Measurements from ENCODE around the gene COPB1.

The COPB1 gene

GRCh38 chr11:14413307-14414069, 86.1 kb downstream of the COPB1 start:
- Histone ChIP-seq H3K79me2 (ENCODE audit: low read length) (no peaks in the 10 kb centered on the region), H3K27ac (ENCODE audit: low read length) (no peak overlapping the region), H4K20me1 (ENCODE audit: insufficient read depth, low read length) (no peaks in the 10 kb centered on the region), H3K9me3 (ENCODE audit: insufficient read depth, low read length) (no peaks in the 10 kb centered on the region), H3K4me2 (ENCODE audit: low read length) (no peak overlapping the region), H3K4me3 (ENCODE audit: low read length) (no peak overlapping the region), H2AFZ (ENCODE audit: low read depth, low read length) (no peak overlapping the region), H3K27me3 (ENCODE audit: low read depth, low read length) (no peaks in the 10 kb centered on the region), H3K9ac (ENCODE audit: low read length) (no peak overlapping the region), H3K4me1 (ENCODE audit: low read length) (peaks cover 15% of the 10 kb centered on the region), H3K36me3 (replicated peaks; ENCODE audit: low read depth, low read length) (no peaks in the 10 kb centered on the region)
- TF ChIP-seq EZH2phosphoT487 (IDR thresholded peaks at IDR 0.05; ENCODE audit: low read depth), result no peak
- no peak for TF ChIP-seq CTCF (IDR thresholded peaks at IDR 0.05; ENCODE audit: low read depth, low read length)

- Histone ChIP-seq H3K4me2 (ENCODE audit: low read length) (no peak overlapping the region), H3K9ac (ENCODE audit: low read length) (no peak overlapping the region), H3K27ac (ENCODE audit: low read length) (no peak overlapping the region), H3K4me3 (ENCODE audit: low read length) (no peak overlapping the region), H3K9me3 (ENCODE audit: insufficient read depth, low read length) (no peaks in the 10 kb centered on the region), H4K20me1 (ENCODE audit: insufficient read depth, low read length) (no peaks in the 10 kb centered on the region), H3K36me3 (replicated peaks; ENCODE audit: low read depth, low read length) (no peaks in the 10 kb centered on the region), H3K27me3 (ENCODE audit: low read depth, low read length) (no peaks in the 10 kb centered on the region), H2AFZ (ENCODE audit: low read depth, low read length) (no peak overlapping the region), H3K4me1 (ENCODE audit: low read length) (peaks cover 15% of the 10 kb centered on the region), H3K79me2 (ENCODE audit: low read length) (no peaks in the 10 kb centered on the region)
- TF ChIP-seq CTCF (IDR thresholded peaks at IDR 0.05; ENCODE audit: low read depth, low read length) (no peak), EZH2phosphoT487 (IDR thresholded peaks at IDR 0.05; ENCODE audit: low read depth) (no peak)
These were observed 87.8 kb downstream of the COPB1 start for GRCh38 chr11:14411818-14412217.

- no peak for TF ChIP-seq CTCF (IDR thresholded peaks at IDR 0.05; ENCODE audit: low read depth, low read length)
- no peak for TF ChIP-seq EZH2phosphoT487 (IDR thresholded peaks at IDR 0.05; ENCODE audit: low read depth)
- Histone ChIP-seq H3K9me3 (ENCODE audit: insufficient read depth, low read length) (no peaks in the 10 kb centered on the region), H3K4me2 (ENCODE audit: low read length) (no peak overlapping the region), H3K79me2 (ENCODE audit: low read length) (no peaks in the 10 kb centered on the region), H4K20me1 (ENCODE audit: insufficient read depth, low read length) (no peaks in the 10 kb centered on the region), H3K4me1 (ENCODE audit: low read length) (peaks cover 8% of the 10 kb centered on the region), H3K27me3 (ENCODE audit: low read depth, low read length) (no peaks in the 10 kb centered on the region), H3K27ac (ENCODE audit: low read length) (no peak overlapping the region), H3K4me3 (ENCODE audit: low read length) (no peak overlapping the region), H3K9ac (ENCODE audit: low read length) (no peak overlapping the region), H3K36me3 (replicated peaks; ENCODE audit: low read depth, low read length) (no peaks in the 10 kb centered on the region), H2AFZ (ENCODE audit: low read depth, low read length) (no peak overlapping the region)
These were observed 89.7 kb downstream of the COPB1 start for GRCh38 chr11:14409891-14410290.

- Histone ChIP-seq H3K9me3 (ENCODE audit: insufficient read depth, low read length) (no peaks in the 10 kb centered on the region), H3K36me3 (replicated peaks; ENCODE audit: low read depth, low read length) (no peaks in the 10 kb centered on the region), H4K20me1 (ENCODE audit: insufficient read depth, low read length) (no peaks in the 10 kb centered on the region), H3K79me2 (ENCODE audit: low read length) (no peaks in the 10 kb centered on the region), H2AFZ (ENCODE audit: low read depth, low read length) (no peak overlapping the region), H3K4me2 (ENCODE audit: low read length) (no peak overlapping the region), H3K4me3 (ENCODE audit: low read length) (no peak overlapping the region), H3K4me1 (ENCODE audit: low read length) (0 out of 2 replicates have a peak, but pooled peaks cover 3% of the 10 kb centered on the region), H3K9ac (ENCODE audit: low read length) (no peak overlapping the region), H3K27ac (ENCODE audit: low read length) (no peak overlapping the region), H3K27me3 (ENCODE audit: low read depth, low read length) (no peaks in the 10 kb centered on the region)
- no peak for TF ChIP-seq EZH2phosphoT487 (IDR thresholded peaks at IDR 0.05; ENCODE audit: low read depth)
These were observed 91.0 kb downstream of the COPB1 start for GRCh38 chr11:14408612-14409011.

Measured in OCI-LY3 (cell line).